Neutrophil (primary cell): ENCODE results near the gene ID3.

Experiments
- H3K27ac ChIP-seq: fragments of 200-600 bp; sonication (generic); 2 replicates; pipeline ENCODE4 v1.5.1; 2016; ENCODE audit warnings: mild to moderate bottlenecking, moderate library complexity
- H3K27me3 ChIP-seq: fragments of 200-600 bp; sonication (generic); 2 replicates; pipeline ENCODE4 v1.6.0; 2016; ENCODE audit warnings: mild to moderate bottlenecking
- H3K36me3 ChIP-seq: fragments of 200-600 bp; sonication (generic); 2 replicates; pipeline ENCODE4 v1.5.1; 2017
- H3K4me1 ChIP-seq, 2 experiments: fragments of 200-600 bp in 1 of 2; sonication (generic) in 1 of 2; 1 replicate in 1 of 2; 2 replicates in 1 of 2; pipeline versions ENCODE4 v1.5.1 to v1.6.1; 2013 to 2016; ENCODE audit warnings: low read depth in 1 of 2, low read length in 1 of 2, mild to moderate bottlenecking in 1 of 2, moderate library complexity in 1 of 2; ENCODE audit not compliant: control insufficient read depth in 1 of 2, insufficient read depth in 1 of 2
- H3K4me3 ChIP-seq, 2 experiments: fragments of 200-600 bp in 1 of 2; sonication (generic) in 1 of 2; 1 replicate in 1 of 2; 2 replicates in 1 of 2; pipeline ENCODE4 v1.5.1; 2013 to 2016; ENCODE audit warnings: low read depth in 1 of 2, low read length in 1 of 2, mild to moderate bottlenecking in 1 of 2, moderate library complexity in 1 of 2
- H3K9me3 ChIP-seq: fragments of 200-600 bp; sonication (generic); 2 replicates; pipeline ENCODE4 v1.5.1; 2016
- TF ChIP-seq, protein P1 (sequence below): fragments of 200-600 bp; sonication (generic); IDR thresholded peaks from 2 replicates; pipeline ENCODE4 v1.5.1; 2016; ENCODE audit warnings: antibody characterized with exemption

The ID3 gene

DNA sequence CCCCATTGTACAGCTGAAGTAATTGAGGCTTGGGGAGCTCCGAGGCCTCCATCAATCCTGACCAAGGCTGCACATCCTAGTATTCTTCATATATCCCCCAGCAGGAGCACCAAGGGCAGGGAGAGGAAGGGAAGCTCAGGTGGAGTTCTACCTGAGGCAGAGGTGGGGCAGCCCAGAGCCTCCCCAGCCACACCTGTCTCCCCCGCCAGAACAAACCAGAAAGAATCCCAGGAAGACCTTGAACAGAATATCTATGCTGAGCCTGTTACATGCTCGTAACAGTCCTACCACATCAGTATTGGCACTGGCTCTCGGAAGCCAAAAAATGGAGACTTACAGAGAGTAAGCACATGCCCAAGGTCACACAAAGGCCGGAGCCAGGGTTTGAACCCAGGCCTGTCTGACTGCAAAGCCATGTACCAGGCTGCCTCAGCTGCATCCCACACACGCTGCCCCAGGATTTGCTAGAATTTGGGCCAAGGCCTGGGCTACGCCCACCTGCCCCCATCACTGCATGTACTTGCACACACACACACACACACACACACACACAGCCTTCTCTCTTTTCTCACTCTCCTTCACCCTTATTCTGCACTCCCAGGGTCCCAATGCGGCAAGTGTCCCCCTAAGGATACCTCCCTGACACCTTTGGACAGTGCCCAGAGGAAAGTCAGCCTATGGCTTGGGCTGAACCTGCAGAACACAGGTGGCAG lies 32.8 kb downstream of the ID3 start:
- TF ChIP-seq, protein P1, sequence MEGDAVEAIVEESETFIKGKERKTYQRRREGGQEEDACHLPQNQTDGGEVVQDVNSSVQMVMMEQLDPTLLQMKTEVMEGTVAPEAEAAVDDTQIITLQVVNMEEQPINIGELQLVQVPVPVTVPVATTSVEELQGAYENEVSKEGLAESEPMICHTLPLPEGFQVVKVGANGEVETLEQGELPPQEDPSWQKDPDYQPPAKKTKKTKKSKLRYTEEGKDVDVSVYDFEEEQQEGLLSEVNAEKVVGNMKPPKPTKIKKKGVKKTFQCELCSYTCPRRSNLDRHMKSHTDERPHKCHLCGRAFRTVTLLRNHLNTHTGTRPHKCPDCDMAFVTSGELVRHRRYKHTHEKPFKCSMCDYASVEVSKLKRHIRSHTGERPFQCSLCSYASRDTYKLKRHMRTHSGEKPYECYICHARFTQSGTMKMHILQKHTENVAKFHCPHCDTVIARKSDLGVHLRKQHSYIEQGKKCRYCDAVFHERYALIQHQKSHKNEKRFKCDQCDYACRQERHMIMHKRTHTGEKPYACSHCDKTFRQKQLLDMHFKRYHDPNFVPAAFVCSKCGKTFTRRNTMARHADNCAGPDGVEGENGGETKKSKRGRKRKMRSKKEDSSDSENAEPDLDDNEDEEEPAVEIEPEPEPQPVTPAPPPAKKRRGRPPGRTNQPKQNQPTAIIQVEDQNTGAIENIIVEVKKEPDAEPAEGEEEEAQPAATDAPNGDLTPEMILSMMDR: no peak
- Histone ChIP-seq H3K4me3 (no peak overlapping the region), H3K4me1 (peaks cover 98% of the 10 kb centered on the region in 2 experiments)

GRCh38 chr1:23525558-23526250 lies 33.6 kb downstream of the ID3 start:
- no peaks in the 10 kb centered on the region for H3K27me3 ChIP-seq
- no peaks in the 10 kb centered on the region for H3K36me3 ChIP-seq
- no peaks in the 10 kb centered on the region for H3K9me3 ChIP-seq
- H3K27ac ChIP-seq: peak overlapping the region; percentile 92
- H3K4me3 ChIP-seq: peak overlapping the region in 1 of 2 experiments; percentile 34
- TF ChIP-seq, protein P1: no peak
- peaks cover 92 to 100% of the 10 kb centered on the region in 2 experiments for H3K4me1 ChIP-seq

More for the DNA sequence above, 32.8 kb downstream of the ID3 start:
- Histone ChIP-seq H3K27ac (peak overlapping the region; percentile 92), H3K27me3 (no peaks in the 10 kb centered on the region), H3K9me3 (no peaks in the 10 kb centered on the region), H3K36me3 (no peaks in the 10 kb centered on the region)

DNA sequence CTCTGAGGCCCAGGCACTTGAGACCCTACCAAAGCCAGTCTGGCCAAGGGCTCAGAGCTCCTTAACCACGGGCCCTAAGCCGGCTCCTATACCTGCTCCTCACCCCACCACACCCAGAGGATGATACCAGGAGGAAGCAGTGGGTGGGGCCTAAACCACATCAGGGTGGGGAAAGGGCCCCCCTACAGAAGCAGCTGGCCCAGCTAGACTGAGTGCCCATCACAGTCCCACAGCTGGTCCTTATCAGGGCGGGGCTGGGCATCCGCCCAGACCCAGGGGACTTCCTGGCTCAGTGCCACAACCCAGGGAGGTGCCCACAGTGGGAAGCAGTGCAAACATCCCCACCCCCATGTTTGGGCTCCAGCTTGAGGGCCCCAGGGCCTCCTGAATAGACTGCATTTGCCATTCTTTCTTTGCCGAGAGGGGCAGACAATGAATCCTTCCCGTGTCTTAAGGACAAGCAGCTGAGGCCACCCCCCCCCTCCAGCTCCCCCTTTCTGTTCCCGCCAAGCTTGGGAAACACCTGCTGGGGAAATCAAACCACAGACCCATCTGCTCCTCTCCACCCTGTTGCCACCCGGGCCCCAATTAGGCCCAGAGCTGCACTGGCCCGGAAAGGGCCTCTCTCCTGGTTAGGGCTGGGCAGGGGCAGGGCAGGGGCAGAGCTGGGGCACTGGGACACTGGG lies 34.4 kb downstream of the ID3 start:
- no peaks in the 10 kb centered on the region for H3K27me3 ChIP-seq
- peaks cover 83 to 93% of the 10 kb centered on the region in 2 experiments for H3K4me1 ChIP-seq
- H3K4me3 ChIP-seq: peak overlapping the region; percentile 13 to 34
- TF ChIP-seq, protein P1: no peak
- peak overlapping the region; percentile 92 for H3K27ac ChIP-seq
- H3K9me3 ChIP-seq: no peaks in the 10 kb centered on the region
- no peaks in the 10 kb centered on the region for H3K36me3 ChIP-seq

DNA sequence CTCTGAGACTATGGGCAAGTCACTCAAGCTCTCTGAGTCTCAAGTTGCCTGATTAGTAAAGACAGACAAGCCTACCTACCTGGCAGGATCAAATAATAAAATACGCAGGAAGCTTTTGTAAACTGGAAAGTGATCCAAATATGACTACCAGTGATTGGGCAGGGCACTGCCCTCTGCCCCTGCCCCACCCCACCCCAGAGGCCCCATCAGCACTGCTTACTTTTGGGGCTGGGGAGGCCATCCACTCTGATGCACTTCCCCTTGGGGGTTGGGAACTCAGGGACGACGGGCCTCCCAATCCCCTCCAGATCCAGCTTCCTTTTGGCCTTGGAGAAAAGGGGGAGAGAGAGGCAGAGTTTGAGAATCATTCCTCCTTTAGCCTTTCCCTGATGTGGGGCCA lies 35.1 kb downstream of the ID3 start:
- no peaks in the 10 kb centered on the region for H3K9me3 ChIP-seq
- TF ChIP-seq, protein P1: no peak
- no peaks in the 10 kb centered on the region for H3K36me3 ChIP-seq
- peak overlapping the region; percentile 92 for H3K27ac ChIP-seq
- peak overlapping the region; percentile 13 to 34 for H3K4me3 ChIP-seq
- peaks cover 76 to 86% of the 10 kb centered on the region in 2 experiments for H3K4me1 ChIP-seq
- H3K27me3 ChIP-seq: no peaks in the 10 kb centered on the region

- Histone ChIP-seq H3K4me1 (peaks cover 59 to 69% of the 10 kb centered on the region in 2 experiments), H3K27me3 (no peaks in the 10 kb centered on the region), H3K9me3 (no peaks in the 10 kb centered on the region), H3K36me3 (peaks cover 16% of the 10 kb centered on the region), H3K27ac (peak overlapping the region; percentile 92), H3K4me3 (peak overlapping the region; percentile 1 to 31)
- TF ChIP-seq, protein P1: no peak
These were observed 36.9 kb downstream of the ID3 start for GRCh38 chr1:23522244-23522982.
